Activated T-cell treated with anti-CD3 and anti-CD28 coated beads for 24 hours (primary cell): ENCODE results near the gene UNC119B.

Source experiments
- DNase-seq: peaks from one replicate; pipeline ENCODE4 v3.0.0-alpha.2; 2020; ENCODE audit warnings: low read depth

UNC119B gene

DNA sequence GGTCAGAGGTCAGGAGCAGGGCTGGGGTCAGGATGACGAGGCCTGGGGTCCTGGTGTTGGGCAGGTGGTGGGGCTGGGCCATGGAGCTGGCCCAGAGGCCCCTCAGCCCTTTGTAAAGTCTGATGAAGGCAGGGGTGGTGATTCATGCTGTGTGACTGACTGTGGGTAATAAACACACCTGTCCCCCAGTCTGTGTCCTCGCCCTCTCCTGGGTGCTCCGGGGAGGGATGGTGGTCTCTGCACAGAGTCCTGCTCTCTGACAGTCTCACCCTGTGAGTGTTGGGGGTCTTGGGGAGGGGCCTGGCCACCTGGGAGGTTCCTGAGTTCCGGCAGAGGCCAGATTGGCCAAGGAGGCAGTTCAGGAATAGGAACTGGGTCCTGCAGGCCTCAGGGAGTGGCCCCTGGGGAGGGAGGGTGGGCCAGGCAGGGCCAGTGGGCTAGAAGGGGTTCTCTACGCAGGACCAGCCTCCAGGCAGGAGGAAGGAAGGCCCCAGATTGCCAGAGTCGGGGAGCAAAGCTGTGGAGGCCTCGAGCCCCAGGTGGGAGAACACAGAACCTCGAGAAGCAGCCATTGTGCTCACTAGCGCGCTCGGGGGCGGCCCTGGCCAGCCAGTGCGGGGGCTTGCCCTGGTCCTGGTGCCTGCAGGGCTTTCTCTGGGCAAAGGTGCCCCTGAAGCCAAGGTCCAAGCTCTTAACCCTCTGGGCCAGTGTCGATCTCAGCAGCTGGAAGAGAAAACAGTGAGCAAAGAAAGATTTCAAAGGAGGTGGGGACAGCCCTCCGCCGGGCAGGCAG, 29.8 kb downstream of the UNC119B start:
- DNase-seq, result no peak

- DNase-seq, result no peak
These were observed 30.6 kb downstream of the UNC119B start for GRCh38 chr12:120740871-120741270.

- no peak for DNase-seq
These were observed 31.5 kb downstream of the UNC119B start for GRCh38 chr12:120741476-120742421.

DNA sequence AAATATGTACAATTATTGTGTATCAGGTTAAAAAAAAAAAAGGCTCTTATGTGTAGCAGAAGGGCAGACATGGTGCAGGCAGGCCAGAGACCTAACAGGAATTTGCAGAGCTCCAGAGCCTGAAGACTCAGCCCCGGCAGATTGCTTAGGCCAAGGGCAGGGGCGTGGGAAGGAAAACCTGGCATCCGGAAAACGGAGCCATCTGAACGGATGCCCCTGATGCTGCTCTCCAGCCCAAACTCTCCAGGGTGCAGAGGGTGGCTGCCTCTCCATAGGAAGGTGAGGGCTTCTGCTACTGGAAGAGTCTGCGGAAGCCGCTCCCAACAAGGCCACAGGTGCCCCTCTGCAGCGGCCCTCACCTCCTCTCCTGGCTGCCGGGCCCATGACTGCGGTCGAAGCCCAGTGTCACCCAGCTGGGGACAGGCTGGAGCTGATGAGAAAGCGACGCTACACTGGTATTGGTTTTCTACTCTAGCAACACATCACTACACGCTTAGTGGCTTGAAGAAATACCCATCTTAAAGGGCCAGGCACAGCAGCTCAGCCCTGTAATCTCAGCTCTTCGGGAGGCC, 34.8 kb downstream of the UNC119B start:
- DNase-seq, result no peak

- no peak for DNase-seq
These were observed 38.0 kb downstream of the UNC119B start for GRCh38 chr12:120748242-120748641.

GRCh38 chr12:120749256-120749655, 39.0 kb downstream of the UNC119B start:
- no peak for DNase-seq

- no peak for DNase-seq
These were observed 40.5 kb downstream of the UNC119B start for GRCh38 chr12:120750806-120751205.

DNA sequence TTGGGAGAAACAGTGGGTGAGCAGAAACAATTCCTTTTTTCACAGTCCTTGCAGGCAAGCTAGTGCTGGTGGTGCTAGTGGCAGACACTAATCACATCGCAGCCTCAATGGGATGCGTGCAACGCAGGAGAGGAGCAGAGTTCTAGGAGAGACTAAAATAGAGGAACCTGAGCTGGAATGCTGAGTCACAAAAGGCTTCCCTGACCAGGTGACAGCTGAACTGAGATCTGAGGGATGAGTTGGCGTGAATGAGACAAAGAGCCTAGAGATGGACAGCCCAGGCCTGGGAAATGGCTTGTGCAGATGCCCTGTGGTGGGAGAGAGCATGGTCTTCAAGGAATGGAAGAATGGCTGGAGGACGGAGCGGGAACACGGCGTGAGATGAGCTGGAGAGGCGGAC, 41.1 kb downstream of the UNC119B start:
- no peak for DNase-seq

DNA sequence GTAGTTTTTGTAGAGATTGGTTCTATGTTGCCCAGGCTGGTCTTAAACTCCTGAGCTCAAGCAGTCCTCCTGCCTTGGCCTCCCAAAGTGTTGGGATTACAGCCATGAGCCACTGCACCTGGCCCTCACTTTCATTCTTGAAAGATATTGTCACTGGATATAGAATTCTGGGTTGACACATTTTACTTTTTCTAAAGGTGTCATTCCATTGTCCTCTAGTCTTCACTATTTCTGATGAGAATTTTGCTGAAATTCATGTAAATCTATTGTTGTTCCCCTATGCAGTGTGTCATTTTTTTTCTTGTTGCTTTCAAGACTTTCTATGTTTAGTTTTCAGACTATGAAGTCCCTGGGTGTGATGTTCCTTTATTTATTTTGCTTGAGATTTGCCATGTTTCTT, 44.5 kb downstream of the UNC119B start:
- no peak for DNase-seq

DNA sequence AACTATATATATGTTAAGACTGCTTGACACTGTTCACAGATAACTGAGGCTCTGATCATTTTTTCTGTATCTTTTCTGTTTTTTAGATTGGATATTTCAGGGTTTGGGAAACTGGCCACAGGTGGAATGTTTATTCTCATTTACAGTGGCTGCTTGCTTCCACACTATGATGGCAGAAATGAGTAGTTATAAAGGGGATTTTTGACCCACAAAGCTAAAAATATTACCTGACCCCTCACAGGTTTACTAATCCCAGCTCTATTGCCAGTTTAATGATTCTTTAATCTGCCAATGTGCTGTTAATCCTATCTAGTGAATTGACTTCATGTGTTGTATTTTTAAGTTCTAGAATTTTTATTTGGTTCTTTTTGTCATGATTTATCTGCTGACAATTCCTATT, 45.0 kb downstream of the UNC119B start:
- DNase-seq, result no peak

DNA sequence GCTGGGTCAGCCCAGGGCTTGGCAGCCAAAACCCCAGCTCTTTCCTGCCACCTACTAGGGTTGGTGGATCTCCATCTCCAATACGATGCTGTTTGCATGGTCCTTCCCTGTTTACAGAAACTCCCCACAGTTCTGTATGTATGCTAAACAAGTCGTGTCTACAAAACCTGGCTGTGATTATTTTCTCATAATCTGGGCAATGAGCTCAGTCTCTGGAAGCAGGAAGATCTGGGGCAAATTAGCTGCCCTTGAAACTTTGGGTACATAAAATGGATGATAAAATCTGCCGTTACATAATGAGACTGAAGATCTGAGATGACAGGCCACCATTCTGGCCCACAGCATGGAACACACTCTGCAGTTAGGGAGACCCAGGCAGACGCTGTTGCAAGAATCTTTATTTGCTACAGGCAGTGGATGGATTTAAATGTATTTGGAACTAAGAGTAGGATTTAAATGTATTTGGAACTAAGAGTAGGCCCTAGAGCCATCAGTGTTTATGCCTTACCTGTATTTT, 47.0 kb downstream of the UNC119B start:
- no peak for DNase-seq

DNA sequence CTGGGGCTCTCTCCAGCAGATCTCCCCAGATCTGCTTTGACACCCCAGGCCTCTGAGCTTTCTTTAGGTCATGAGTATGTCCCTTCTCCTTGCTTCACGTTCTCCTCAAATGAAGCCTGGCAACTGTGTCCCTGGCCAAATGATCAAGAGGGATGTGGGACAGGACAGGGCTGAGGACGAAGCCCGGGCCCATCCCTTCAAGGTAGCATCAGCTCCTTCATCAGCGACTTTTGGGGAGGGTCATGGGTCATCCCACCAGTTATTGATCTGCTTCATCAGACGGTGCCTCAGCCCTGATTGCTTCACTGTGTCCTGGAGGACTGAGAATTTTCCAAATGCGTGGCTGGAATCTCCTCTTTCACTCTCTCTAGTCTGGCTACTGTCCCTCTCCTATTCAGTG, 47.7 kb downstream of the UNC119B start:
- DNase-seq, result no peak

- no peak for DNase-seq
These were observed 48.7 kb downstream of the UNC119B start for GRCh38 chr12:120758798-120759590.

DNA sequence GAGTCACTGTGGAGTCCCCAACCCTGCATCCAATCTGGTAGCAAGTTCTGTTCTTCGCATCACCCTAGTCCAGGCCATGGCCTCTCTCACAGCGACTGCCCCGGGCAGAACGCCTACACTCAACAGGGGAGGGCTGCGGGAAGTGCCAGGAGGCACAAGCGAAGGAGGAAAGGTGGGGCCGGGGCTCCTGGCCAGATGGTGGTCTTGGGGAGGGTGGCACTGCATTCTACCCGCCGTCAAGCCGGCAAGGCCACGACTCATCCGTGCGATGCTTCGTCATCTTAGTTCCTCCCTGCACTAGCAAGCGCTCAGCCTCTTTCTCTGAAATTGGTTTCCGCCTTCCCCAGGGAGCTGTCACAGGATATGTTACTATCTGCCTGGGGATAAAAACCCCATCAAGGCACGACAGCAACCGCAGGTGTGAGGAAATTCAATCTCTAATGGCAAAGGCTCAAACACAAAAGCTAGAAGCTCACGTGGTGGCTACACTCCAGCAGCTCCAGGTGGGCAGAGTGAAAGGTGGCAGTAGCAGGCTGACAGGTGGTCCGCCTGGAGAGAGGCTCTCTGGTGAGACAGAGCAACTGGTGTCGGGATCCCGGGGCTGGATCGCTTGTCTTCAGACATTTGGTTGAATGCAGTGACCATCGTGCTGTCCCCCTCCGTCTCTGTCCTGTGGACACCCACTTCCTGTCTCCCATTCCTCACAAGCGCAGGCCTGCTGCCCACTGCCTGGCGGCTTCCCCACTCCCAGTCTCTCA, 49.5 kb downstream of the UNC119B start:
- no peak for DNase-seq

DNA sequence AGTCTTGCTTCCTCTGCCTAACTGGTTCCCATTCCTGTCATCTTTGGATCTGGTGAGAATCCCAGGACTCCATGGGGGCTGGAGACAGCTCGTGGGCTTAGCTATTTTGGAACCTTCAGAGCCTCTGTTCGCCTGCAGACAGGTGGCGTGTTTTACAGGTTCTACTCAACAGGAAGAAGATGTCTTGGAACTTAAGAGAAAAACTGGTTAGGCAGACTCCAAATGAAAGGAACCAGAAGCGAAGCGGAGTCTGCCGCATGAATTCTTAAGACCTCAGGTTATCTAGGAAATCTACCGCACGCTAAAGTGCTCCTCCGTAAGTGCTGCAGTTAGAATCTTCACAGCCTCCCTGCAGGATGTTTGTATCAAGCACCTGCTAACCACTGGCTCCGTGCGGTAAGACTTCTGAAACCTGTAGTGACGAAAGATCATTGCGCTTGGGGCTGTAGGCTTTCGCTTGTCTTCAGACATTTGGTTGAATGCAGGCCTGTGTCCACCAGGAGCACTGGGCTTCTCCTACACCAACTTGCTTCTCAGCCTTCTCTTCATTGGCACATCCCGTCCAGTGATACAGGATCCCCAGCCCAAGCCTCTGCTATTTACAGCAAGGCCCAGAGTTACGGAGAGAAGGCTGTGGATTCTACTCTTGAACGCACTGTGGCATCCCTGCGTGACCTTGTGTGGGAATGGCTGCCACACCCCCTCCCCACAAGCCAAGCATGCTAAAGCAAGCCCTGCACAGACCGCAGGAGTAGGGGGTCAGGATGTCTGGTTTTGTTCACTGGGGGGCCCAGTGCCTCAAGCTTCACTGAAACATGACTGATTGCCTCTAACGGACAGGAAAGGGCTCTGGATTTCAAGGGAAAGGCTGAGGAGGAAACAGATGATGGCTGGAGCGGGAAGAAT, 50.3 kb downstream of the UNC119B start:
- DNase-seq, result no peak

GRCh38 chr12:120761519-120761934, 51.3 kb downstream of the UNC119B start:
- no peak for DNase-seq

DNA sequence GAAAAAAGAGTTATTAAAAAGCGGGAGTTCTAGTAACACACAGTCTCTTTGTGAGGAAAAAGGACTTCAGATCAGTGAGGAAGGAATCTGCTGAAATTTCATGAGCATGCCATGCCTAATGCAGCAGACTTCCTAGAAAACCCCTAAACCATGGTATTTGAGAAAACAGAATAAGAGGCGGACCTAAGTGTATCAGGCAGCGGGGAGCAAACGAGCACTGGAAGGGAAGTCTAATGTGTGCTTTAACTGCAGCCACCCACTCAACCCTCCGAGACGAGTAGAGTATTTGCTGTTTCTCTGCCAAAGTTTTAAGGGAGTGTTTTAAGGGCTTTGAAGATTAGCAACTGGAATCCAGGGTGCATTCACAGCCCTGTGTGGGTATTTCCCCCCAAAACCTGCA, 51.8 kb downstream of the UNC119B start:
- no peak for DNase-seq

GRCh38 chr12:120763250-120763649, 53.0 kb downstream of the UNC119B start:
- DNase-seq, result no peak

DNA sequence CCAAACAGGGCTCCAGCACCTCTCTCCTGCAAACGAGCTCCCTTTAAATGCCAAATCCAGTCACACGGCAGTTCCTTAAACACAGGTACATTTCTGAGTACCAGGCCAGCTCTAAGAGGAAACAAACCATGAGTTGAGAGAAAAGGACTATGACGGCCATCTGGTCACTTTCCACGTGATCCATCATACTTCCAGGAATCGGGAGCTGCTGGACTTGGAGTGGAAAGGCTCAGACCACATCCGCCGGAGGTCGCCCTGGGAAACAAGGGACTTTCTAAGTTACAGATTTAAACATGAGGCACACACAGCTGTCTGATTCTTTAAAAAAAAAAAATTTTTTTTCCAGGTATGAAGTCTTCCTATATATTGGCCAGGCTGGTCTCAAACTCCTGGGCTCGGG, 54.6 kb downstream of the UNC119B start:
- DNase-seq, result no peak

- DNase-seq, result no peak
These were observed 56.3 kb downstream of the UNC119B start for GRCh38 chr12:120766566-120766965.
